HepG2 (cell line): ENCODE data around the gene KCNK7. TPM values are rescaled to one million over a fixed set of nuclear protein-coding genes. Genes with fewer than 3 reads are reported as not detected.

ENCODE experiments used
- ATAC-seq: fragments of 200-7000 bp; cut with Tn5 transposase; 3 replicates; pipeline ENCODE4 v1.9.1; 2020; ENCODE audit warnings: mild to moderate bottlenecking, moderate library complexity
- BruUV-seq: library from RNA; stranded (reverse); fragments of 400-500 nt; replicated peaks from 2 replicates; lab custom pipeline; 2021; lab: Mats Ljungman, UMichigan
- CTCF ChIA-PET: fragments of 300-600 bp; formaldehyde crosslinking; extraction: SDS; loops from one replicate; lab custom pipeline; 2021; ENCODE audit warnings: low total read pairs, inconsistent platforms, low intra/inter-chr PET ratio; lab: Yijun Ruan, JAX
- POLR2A ChIA-PET: fragments of 350-600 bp; sonication (Branson Sonifier 250); formaldehyde crosslinking; loops from one replicate; lab custom pipeline; 2020; ENCODE audit warnings: antibody characterized with exemption, inconsistent platforms; lab: Yijun Ruan, JAX
- DNase-seq: peaks from one replicate; pipeline ENCODE4 v3.0.0-alpha.2; 2015; ENCODE audit warnings: low spot score
- FAIRE-seq: peaks from 3 replicates; lab custom pipeline; 2011; peaks lifted over from hg19 to GRCh38; lab: Jason Lieb, UNC
- H2AFZ ChIP-seq: one replicate; pipeline ENCODE4 v1.6.1; 2011; ENCODE audit warnings: low read length, inconsistent platforms
- H3K27ac ChIP-seq: fragments of 300-600 bp; 3 replicates; pipeline ENCODE4 v1.8.0; 2011; ENCODE audit warnings: mixed run types, mild to moderate bottlenecking, mixed read lengths, low read length, inconsistent platforms; ENCODE audit not compliant: insufficient read depth; ENCODE audit errors: extremely low read length
- H3K27me3 ChIP-seq, 2 experiments: fragments of 200-600 bp in 1 of 2; 2 replicates in 1 of 2; 3 replicates in 1 of 2; pipeline versions ENCODE4 v1.6.0 to v1.8.0; 2011; ENCODE audit warnings: low read length in 2 of 2, mild to moderate bottlenecking in 2 of 2, moderate library complexity in 2 of 2, inconsistent platforms in 1 of 2; ENCODE audit not compliant: insufficient read depth in 2 of 2, control insufficient read depth in 1 of 2
- H3K36me3 ChIP-seq, 2 experiments: fragments of 200-600 bp in 1 of 2; replicated peaks in 1 of 2; 2 replicates in 1 of 2; 3 replicates in 1 of 2; pipeline versions ENCODE4 v1.5.1 to v1.8.0; 2011; ENCODE audit warnings: low read length in 2 of 2, inconsistent platforms in 1 of 2; ENCODE audit not compliant: insufficient read depth in 2 of 2, control insufficient read depth in 1 of 2
- H3K4me1 ChIP-seq: 2 replicates; pipeline ENCODE4 v1.5.1; 2012; ENCODE audit warnings: low read length, inconsistent platforms; ENCODE audit not compliant: insufficient read depth
- H3K4me2 ChIP-seq: 2 replicates; pipeline ENCODE4 v1.6.0; 2011; ENCODE audit warnings: low read depth, low read length, inconsistent platforms
- H3K4me3 ChIP-seq, 3 experiments: fragments of 200-600 bp in 1 of 3; sonication (generic), shearing (Covaris generic) in 1 of 3; replicated peaks in 1 of 3; 2 replicates each; pipeline ENCODE4 v1.5.1; 2011 to 2016; ENCODE audit warnings: low read length in 3 of 3, inconsistent platforms in 2 of 3, low read depth in 2 of 3, mild to moderate bottlenecking in 2 of 3, control low read depth in 1 of 3, mixed read lengths in 1 of 3; ENCODE audit not compliant: insufficient read depth in 1 of 3
- H3K79me2 ChIP-seq: one replicate; pipeline ENCODE4 v1.6.1; 2011; ENCODE audit warnings: low read length, inconsistent platforms; ENCODE audit not compliant: insufficient read depth
- H3K9ac ChIP-seq: 2 replicates; pipeline ENCODE4 v1.6.0; 2011; ENCODE audit warnings: mild to moderate bottlenecking, low read depth, low read length, inconsistent platforms; ENCODE audit not compliant: insufficient read depth
- H3K9me3 ChIP-seq: 2 replicates; pipeline ENCODE4 v1.5.1; 2012; ENCODE audit warnings: mild to moderate bottlenecking, low read length
- H4K20me1 ChIP-seq: 2 replicates; pipeline ENCODE4 v1.6.0; 2011; ENCODE audit warnings: inconsistent platforms, mild to moderate bottlenecking, low read length, moderate library complexity; ENCODE audit not compliant: insufficient read depth
- AGO1 ChIP-seq: fragments of 200-400 bp; formaldehyde crosslinking; IDR thresholded peaks from 2 replicates; pipeline ENCODE4 v1.6.1; 2017; ENCODE audit warnings: mild to moderate bottlenecking, low read depth, low read length, moderate library complexity; ENCODE audit not compliant: poor library complexity, severe bottlenecking
- EEA1 ChIP-seq: sonication (generic); formaldehyde crosslinking; IDR thresholded peaks from 2 replicates; pipeline ENCODE4 v1.5.1; 2020; ENCODE audit warnings: mild to moderate bottlenecking, missing genetic modification reagents, borderline replicate concordance
- HES4 ChIP-seq: sonication (generic); formaldehyde crosslinking; IDR thresholded peaks from 2 replicates; pipeline ENCODE4 v1.9.0; 2021; ENCODE audit warnings: mild to moderate bottlenecking, missing genetic modification reagents, borderline replicate concordance
- HNF4A ChIP-seq: sonication (generic); formaldehyde crosslinking; IDR thresholded peaks from 2 replicates; pipeline ENCODE4 v1.4.0; 2020; ENCODE audit warnings: missing genetic modification reagents
- KDM5A ChIP-seq: fragments of 200-600 bp; sonication (generic); IDR thresholded peaks from 2 replicates; pipeline ENCODE4 v1.7.0; 2018; ENCODE audit warnings: antibody characterized with exemption, mild to moderate bottlenecking, low read length, borderline replicate concordance
- NFIC ChIP-seq: IDR thresholded peaks from 2 replicates; pipeline ENCODE4 v1.6.1; 2012; ENCODE audit warnings: mild to moderate bottlenecking, low read length, inconsistent platforms
- RBFOX2 ChIP-seq: fragments of 200-400 bp; formaldehyde crosslinking; IDR thresholded peaks from 2 replicates; pipeline ENCODE4 v1.6.1; 2017; ENCODE audit warnings: low read depth, mild to moderate bottlenecking, low read length
- SRF ChIP-seq: IDR thresholded peaks from 2 replicates; pipeline ENCODE4 v1.6.1; 2011; ENCODE audit warnings: mild to moderate bottlenecking, low read depth, low read length, moderate library complexity
- ZBTB39 ChIP-seq: sonication (generic); formaldehyde crosslinking; IDR thresholded peaks from 2 replicates; pipeline ENCODE4 v1.5.0; 2020; ENCODE audit warnings: missing genetic modification reagents
- ZNF232 ChIP-seq: sonication (generic); formaldehyde crosslinking; IDR thresholded peaks from 2 replicates; pipeline ENCODE4 v1.4.0; 2020; ENCODE audit warnings: missing genetic modification reagents, borderline replicate concordance
- ZNF264 ChIP-seq: sonication (generic); formaldehyde crosslinking; IDR thresholded peaks from 2 replicates; pipeline ENCODE4 v1.4.0; 2020; ENCODE audit warnings: missing genetic modification reagents
- ZNF383 ChIP-seq: sonication (generic); formaldehyde crosslinking; IDR thresholded peaks from 2 replicates; pipeline ENCODE4 v1.4.0; 2020; ENCODE audit warnings: missing genetic modification reagents, mild to moderate bottlenecking, borderline replicate concordance
- ZNF639 ChIP-seq: conservative IDR thresholded peaks from 2 replicates; pipeline ENCODE4 v1.6.1; 2018; ENCODE audit warnings: missing genetic modification reagents
- WGBS: methylation state at CpG from one replicate; pipeline ENCODE4 v1.1.6; 2017; ENCODE audit warnings: low lambda C conversion rate; 5-methylcytosine and 5-hydroxymethylcytosine counted together
- in situ Hi-C: cut with HindIII; loops from 2 replicates; pipeline ENCODE4 v1.10.0; 2017; ENCODE audit warnings: low pct_unique_long_range_greater_than_20kb; ENCODE audit not compliant: extremely low pct_ligation_motif_present
- intact Hi-C: fragments of 100-400 bp; cut with micrococcal nuclease; formaldehyde crosslinking; loops from one replicate; pipeline ENCODE4 v1.10.0; 2022; ENCODE audit not compliant: unreplicated experiment
- polyA plus RNA-seq, 8 experiments: library from polyadenylated mRNA; depleted of rRNA in 3 of 8; stranded (reverse) in 7 of 8; unstranded in 1 of 8; fragments of >200 nt; fragmentation: Illumina TruSeq in 4 of 8; extraction: Trizol in 4 of 8; gene quantifications; 2 replicates each; pipeline versions ENCODE4 v1.2.1 to v1.2.3, GENCODE V29; 2011 to 2016; ENCODE audit warnings: low read depth in 4 of 8, missing spikeins in 1 of 8, mixed read lengths in 1 of 8; ENCODE audit not compliant: insufficient read depth in 1 of 8
- total RNA-seq, 5 experiments: library from RNA; depleted of rRNA; stranded (reverse); fragments of >200 nt; fragmentation: Illumina TruSeq; extraction: Trizol; gene quantifications; 2 replicates each; pipeline ENCODE4 v1.2.3, GENCODE V29; 2016; ENCODE audit warnings: low read depth in 1 of 5

KCNK7 gene
- total and polyA plus RNA-seq, 2 of the 13 experiments (the other 11 are each of a cell fraction or from before 2014, with no cell fraction given), result 0.11 TPM; not detected in 1

GRCh38 chr11:65547446-65548125 lies 48.0 kb downstream of the KCNK7 start:
- WGBS, result 96% methylated on average over 33 of the region's 52 CpGs
- peak; percentile 50; the same call in 1 of the 2 replicates for TF ChIP-seq RBFOX2
- TF ChIP-seq EEA1 (CRISPR knock-in tag), result no peak
- no peak overlapping the region for H3K9ac ChIP-seq
- H3K4me2 ChIP-seq, result no peak overlapping the region
- H3K79me2 ChIP-seq, result no peaks in the 10 kb centered on the region
- H3K27me3 ChIP-seq, result no peaks in the 10 kb centered on the region
- peaks cover 4 to 11% of the 10 kb centered on the region in 2 experiments; a peak in 1 of 5 replicates for H3K36me3 ChIP-seq
- FAIRE-seq, result no peak
- peaks cover 38% of the 10 kb centered on the region for H3K4me1 ChIP-seq
- H3K27ac ChIP-seq, result no peak overlapping the region
- H4K20me1 ChIP-seq, result peaks cover 7% of the 10 kb centered on the region; the same call in 1 of the 2 replicates
- no peak for DNase-seq
- ChIA-PET CTCF (no interaction called here), POLR2A (interaction anchor here (1.3 kb wide), 1 partner anchor 23 kb away, joined by 7 read pairs; the partner anchor contains the start of gene ZNRD2)
- in situ Hi-C loops (no loop called here), intact Hi-C loops (no loop called here)
- no TSS peak for BruUV-seq
- ATAC-seq, result no peak
- no peaks in the 10 kb centered on the region for H3K9me3 ChIP-seq
- H3K4me3 ChIP-seq, result no peak overlapping the region
- H2AFZ ChIP-seq, result no peak overlapping the region

- in situ Hi-C loops, result no loop called here
- Histone ChIP-seq H3K9ac (peak overlapping the region; percentile 61), H3K27ac (peak overlapping the region; percentile 66), H3K36me3 (peaks cover 4 to 11% of the 10 kb centered on the region in 2 experiments; a peak in 2 of 5 replicates), H3K27me3 (no peaks in the 10 kb centered on the region), H4K20me1 (no peaks in the 10 kb centered on the region), H3K79me2 (no peaks in the 10 kb centered on the region), H3K4me2 (peak overlapping the region; percentile 73), H3K4me3 (peak overlapping the region; percentile 44 to 68 (median 58); a peak in 5 of 6 replicates), H3K9me3 (no peaks in the 10 kb centered on the region), H2AFZ (no peak overlapping the region), H3K4me1 (peaks cover 26% of the 10 kb centered on the region)
- no TSS peak for BruUV-seq
- 73% methylated on average over 29 of the region's 64 CpGs for WGBS
- intact Hi-C loops, result no loop called here
- ChIA-PET CTCF (no interaction called here), POLR2A (interaction anchor here (0.7 to 2.0 kb wide), 5 partner anchors 14 to 68 kb away, joined by 3 to 7 read pairs (median 3); partner anchors contain the start of gene ZNRD2)
- DNase-seq, result peak; percentile 75
- FAIRE-seq, result no peak
- peak; percentile 64 for ATAC-seq
- TF ChIP-seq HNF4A (CRISPR knock-in tag), result peak; percentile 85
- no peak for TF ChIP-seq ZBTB39 (CRISPR knock-in tag)
- TF ChIP-seq AGO1, result no peak
- TF ChIP-seq ZNF639 (CRISPR knock-in tag), result peak; percentile 55; the same call in 1 of the 2 replicates
- no peak for TF ChIP-seq ZNF383 (CRISPR knock-in tag)
- TF ChIP-seq HES4 (CRISPR knock-in tag), result no peak
- no peak for TF ChIP-seq SRF
- TF ChIP-seq ZNF232 (CRISPR knock-in tag), result no peak
- no peak for TF ChIP-seq ZNF264 (CRISPR knock-in tag)
- TF ChIP-seq NFIC, result no peak
- TF ChIP-seq KDM5A, result no peak
Measured at GRCh38 chr11:65546217-65546958, 49.2 kb downstream of the KCNK7 start.
